Jurkat, Clone E6-1 (cell line): ENCODE measurements around the gene CDH4.
A peak's percentile ranks its signal among the peaks of the same experiment; 100 is the strongest.
"Not testable (repeated sequence)": the region's sequence is repeated elsewhere in the genome, so short reads cannot be mapped to it uniquely, and the experiment has no call there.

Source experiments
- DNase-seq: peaks from one replicate; pipeline ENCODE4 v3.0.0-alpha.2; 2011; ENCODE audit warnings: low read depth, low spot score
- H3K4me3 ChIP-seq: 2 replicates; pipeline ENCODE4 v1.5.1; 2011; ENCODE audit warnings: mild to moderate bottlenecking, low read length, control low read depth, moderate library complexity

The CDH4 gene

DNA sequence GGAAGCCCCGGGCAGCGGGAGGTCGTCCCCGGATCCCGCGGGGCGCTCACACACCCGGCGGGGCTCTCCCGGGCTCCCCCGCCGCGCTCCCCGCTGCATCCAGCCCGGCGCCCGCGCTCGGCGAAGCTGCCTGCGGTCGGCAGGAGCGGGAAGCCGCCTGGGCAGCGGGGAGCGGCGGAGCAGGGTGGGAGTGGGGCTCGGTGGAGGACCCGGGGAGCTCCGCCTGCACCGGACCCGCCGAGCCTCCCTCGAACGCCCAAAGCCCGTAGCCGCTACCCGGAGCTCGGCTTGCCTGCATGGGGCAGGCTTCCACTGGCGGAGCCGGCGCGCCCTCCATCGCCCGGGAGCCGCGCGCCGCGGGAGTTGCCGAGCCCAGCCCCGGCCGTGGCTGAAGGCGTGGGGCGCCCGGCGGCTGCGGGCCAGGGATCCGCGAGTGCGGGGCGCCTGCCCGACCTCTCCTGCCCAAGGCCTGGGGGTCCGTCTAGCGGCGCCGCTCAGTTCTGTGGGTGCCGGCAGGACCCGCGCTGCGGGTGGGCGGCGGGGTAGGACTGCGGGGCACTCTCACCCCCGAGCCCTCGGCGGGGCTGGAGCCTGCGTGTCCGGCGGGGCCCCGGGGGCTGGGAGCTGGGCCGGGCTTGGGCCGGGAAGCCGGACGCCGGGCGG, 671 bp downstream of the CDH4 start:
- peak overlapping the region; percentile 61 for H3K4me3 ChIP-seq
- DNase-seq, result no peak

DNA sequence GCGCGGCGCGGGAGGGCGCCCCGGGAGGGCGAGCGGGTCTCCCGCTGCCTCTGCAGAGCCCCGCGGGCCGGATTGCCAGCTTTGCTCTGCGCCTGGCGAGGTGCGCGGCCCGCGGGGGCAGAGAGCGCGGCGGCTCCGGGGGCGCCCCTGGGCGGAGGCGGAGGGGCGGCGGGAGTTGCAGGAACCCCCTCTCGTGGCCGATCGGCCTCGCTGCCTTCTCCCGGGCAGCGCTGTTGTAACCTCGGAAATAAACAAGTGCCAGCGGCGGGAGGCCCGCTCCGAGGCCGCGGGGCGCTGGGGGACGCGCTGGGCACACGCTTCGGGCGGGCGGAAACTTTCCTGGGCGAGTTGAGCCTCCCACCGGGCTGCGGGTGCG, 1.2 kb downstream of the CDH4 start:
- peak; percentile 40 for DNase-seq
- peak overlapping the region; percentile 61 for H3K4me3 ChIP-seq

DNA sequence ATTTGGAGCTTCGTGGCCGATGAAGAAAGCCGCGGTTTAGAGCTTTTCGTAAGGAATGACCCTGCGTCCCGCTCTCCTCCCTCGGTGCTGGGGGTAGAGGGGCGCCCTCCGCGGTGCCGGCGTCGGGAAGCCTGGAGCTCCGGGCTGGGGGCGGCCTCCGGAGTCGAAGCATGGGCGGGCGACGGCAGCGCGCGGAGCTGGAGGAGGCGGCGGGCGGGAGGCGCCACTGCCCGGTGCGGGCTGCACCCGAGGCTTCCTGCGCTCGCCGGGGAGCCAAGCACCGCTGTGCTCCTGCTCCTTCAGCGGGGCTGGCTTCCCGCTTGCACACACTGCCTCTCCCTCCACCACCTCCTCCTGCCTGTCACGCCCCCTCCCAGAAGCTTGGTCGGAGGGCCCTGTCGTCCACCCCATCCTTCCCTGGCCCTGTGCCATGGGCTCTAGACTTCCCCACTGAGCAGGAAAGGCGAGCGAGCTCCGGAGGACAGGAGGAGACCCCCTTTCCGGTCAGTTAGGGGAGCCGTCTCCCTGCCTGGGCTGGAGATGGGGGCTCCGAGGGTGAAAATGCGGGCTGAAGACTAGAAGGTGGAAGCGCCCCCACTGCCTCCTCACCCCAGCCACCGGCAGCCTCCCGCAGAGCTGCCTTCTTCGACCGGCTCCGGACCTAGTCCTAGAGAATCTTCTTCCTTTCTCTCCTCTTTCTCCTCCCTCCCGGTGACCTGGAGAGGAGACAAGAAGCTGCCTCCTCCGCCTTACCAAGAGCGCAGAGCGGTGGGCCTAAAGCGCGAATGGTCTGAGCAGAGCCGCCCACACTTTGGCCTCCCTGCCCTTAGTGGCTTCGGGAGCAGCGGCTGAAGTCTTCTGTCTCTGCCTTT, 1.8 kb downstream of the CDH4 start:
- H3K4me3 ChIP-seq, result peak overlapping the region; percentile 61
- no peak for DNase-seq

DNA sequence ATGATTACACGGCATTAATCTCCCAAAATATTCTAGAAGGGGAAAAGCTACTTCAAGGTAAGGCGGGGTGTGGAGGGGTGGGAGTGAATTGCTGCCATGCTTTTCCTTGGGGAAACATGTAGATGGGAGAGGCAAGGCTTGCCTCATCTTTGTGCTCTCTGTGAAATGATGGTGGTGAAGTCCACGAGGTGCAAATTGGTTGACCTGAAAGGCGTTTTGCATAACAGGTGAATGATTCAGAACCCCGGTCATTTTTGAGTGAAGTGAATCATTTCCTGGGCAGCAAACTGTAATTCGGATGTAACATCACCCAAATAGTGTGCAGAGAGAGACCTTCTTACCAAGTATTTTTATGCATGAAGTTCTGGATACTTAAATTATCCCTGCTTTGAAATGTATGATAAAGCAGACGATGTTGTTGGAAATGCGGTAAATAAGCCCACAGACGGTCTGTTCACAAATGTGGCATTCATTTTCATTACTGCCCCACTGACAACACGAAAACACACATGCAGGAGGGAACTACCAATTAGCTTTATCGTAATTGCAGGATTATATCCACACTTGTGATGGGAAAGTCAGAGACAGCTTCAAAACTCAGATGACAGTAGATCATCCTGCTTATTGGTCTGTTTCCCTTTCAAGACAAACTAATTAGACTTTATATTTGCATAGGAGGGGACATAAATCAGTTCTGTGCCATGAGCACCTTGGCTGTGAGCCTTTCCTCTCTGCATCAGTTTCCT, 3.0 kb downstream of the CDH4 start:
- DNase-seq, result no peak
- no peak overlapping the region for H3K4me3 ChIP-seq

DNA sequence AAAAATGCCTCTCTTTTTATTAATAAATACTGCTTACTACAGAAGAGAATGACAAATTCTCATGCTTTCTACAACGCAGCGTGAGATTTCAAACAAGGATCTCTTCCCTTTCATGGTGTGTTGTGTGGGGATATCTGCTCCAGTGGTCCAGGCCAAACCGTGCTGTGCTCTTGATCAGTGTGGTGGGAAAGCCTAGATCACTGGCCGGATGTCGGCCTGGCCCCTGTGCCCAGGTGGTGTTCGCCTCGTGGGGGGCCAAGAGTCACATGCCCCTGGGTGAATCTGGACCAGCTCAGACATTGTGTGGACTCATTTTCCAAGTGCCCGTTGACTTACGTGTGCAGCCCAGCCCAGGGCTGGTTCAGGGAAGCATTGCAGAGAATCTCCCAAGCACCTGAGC, 4.3 kb downstream of the CDH4 start:
- peak overlapping the region; percentile 2 for H3K4me3 ChIP-seq
- DNase-seq, result no peak

DNA sequence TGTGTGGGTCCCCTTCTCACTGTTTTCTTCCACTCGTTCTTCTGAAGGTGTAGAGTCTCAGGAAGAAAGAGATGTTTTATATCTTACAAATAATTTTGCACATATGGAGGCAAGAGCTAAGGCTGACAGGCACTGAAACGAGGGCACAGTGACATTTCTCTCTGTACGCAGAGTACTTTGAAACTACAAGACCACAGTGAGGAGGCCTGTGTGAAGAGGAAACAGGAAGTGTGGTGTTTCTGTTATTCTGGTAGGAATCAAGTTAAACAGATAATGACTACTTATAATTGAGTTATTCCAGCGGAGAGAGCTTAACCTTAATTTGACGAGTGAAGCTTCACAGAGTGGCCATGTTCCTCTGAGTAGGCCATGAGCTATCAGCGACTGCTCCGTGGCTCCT, 4.8 kb downstream of the CDH4 start:
- peak; percentile 59 for DNase-seq
- peak overlapping the region; percentile 2 for H3K4me3 ChIP-seq

DNA sequence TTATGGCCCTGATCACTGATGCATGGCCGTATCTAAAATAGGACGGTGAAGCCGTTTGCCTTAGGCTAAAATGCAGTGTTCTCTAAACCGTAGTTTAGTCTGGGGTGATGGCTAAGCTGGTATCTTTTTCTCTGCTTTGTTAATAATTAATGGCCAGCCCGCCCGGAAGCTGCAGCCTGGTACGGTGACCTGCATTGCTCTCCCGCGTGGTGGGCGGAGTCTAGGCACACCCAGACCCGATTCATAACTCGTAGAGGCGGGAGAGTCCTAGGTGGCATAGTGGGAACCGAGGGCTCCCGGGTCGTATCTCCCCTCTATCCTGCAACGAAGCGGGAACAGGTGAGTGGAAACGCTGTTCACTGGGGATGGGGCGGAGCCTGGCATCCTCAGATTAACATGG, 5.5 kb downstream of the CDH4 start:
- no peak for DNase-seq
- no peak overlapping the region for H3K4me3 ChIP-seq

DNA sequence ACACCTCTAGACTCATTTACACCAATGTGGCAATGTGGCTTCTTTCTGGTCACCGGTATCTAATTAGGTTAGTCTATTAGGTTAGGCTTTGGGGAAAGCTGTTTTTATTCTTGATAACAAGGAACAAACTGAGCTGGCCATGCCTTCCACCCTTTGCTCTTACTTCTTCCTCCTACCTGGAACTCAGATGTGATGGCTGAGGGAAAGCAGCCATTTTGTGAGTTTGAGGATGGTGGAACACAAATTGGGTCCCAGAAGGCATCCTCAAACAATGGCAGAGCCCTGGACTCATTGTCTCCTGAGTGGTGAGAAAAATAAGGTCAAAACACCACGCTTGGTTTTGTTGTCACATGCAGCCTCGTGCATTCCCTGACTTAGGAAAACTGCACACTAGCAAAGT, 7.7 kb downstream of the CDH4 start:
- DNase-seq, result no peak
- H3K4me3 ChIP-seq, result no peak overlapping the region

DNA sequence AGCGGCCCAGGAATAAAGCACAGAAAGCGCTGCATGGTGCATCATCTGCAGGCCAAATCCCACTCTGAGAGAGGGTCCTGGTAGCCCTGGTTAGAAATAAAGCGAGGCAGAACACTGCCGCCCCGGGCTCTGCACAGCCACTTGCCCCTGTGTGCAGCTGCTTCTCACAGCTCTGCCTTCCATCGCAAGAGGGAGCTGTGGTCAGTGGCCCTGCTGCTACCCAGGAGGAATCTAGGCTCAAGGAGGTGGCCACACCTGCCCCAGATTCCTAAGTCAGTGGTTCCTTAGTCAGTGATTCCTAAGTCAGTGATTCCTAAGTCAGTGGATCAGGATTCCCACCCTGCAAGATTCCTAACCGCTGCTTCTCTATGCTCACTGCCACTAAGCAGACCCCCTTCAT, 8.8 kb downstream of the CDH4 start:
- no peak overlapping the region for H3K4me3 ChIP-seq
- DNase-seq, result no peak

DNA sequence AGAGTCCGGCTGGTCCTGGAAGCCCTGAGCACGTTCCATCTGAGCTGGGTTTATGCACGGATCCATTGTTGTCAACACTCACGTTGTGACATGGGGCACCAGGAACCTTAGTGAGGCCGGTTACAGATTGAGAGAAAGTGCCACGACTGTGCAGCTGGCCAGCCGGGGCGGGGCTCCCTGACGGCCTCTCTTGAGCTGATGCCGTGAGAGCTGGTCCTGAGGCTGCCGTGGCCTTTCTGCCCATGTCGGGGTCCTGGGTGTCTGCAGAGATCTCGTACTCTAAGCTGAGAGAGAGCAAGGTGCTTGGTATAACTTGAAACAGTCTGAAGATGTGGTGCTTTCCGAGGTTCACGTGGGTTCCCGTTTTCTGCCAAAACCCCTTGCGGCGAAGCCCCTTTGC, 10.0 kb downstream of the CDH4 start:
- no peak for DNase-seq

DNA sequence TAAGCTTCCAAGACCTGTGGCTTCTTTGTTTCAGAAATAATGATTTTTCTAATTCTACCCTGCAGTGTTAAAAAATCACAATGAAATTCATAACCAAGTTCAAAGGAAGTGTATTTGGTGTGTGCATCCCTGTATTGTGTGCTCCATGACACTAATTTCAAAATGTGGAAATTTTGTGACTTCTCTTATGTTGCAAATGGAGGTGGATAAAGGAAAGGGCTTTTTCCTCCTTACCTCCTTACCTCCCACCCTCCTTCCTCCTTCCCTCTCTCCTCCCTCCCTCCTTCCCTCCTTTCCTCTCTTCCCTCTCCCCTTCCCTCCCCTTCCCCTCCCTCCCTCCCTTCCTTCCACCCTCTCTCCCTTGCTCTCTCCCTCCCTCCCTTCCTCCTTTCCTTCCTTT, 10.5 kb downstream of the CDH4 start:
- H3K4me3 ChIP-seq, result no peak overlapping the region
- DNase-seq, result no peak

More for the DNA sequence above, 10.0 kb downstream of the CDH4 start:
- no peak overlapping the region for H3K4me3 ChIP-seq

DNA sequence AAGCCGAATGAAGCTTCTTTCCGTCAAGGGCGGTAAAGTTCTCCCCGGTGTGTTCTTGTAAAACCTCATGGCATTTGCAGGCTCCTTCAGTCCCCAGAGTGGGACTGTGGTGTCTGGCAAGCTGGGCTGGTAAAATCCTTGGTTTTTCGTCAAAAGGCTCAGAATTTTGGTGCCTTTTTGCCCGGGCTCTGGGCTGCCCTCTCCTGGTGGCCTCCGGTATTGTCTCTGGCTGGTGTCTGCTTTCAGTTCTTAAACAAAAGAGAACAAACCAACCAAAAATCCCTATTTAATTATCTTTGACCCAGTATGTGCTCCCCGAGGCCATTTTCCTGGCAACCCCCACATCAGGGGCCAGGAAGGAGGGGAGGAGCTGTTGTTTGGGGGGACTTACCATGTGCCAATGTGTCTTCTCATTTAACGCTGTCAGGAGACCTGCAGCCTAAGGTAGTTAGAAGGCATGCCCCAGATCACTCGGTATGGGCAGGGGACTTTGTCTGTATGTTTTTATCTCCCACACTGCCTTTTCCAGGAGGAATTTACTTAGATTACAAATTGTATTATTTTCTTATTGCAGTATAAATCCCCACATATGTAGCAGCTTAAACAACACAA, 11.1 kb downstream of the CDH4 start:
- peak; percentile 19 for DNase-seq

DNA sequence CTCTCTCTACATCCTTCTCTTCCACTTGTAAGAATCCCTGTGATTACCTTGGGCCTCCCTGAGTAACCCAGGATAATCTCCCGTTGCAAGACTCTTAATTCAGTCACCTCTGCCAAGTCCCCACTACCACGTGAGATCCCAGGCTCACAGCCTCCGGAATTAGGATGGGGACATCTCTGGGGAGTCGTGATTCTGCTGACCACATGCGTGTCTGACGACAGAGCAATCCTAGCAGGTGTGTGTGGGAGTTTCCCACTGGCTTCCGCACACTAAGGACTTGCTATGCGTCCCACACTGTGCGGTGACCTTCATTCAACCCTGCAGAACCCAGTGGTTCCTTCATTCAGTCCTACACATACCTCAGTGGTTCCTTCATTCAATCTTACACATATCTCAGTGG, 11.9 kb downstream of the CDH4 start:
- no peak for DNase-seq
- no peak overlapping the region for H3K4me3 ChIP-seq

More for the DNA sequence above, 11.1 kb downstream of the CDH4 start:
- H3K4me3 ChIP-seq, result no peak overlapping the region

DNA sequence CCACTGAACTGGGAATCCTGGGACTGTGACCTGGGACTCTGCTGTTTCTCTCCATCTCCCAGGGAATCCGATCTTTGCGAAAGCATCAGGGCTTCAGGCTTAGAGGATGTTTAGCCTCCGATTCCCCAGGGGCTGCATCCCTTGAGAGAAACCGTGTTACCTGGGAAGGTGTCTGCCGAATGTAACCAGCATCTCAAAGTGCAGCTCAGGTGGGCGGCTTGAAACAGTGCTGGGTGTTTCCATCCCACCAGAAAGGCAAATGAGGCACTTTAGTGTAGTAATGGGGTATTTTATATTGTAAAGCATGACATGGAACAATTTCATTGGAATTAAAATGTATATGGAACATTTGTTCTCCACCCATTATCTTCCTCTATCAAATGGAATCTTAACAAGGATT, 15.2 kb downstream of the CDH4 start:
- H3K4me3 ChIP-seq, result no peak overlapping the region
- DNase-seq, result no peak

DNA sequence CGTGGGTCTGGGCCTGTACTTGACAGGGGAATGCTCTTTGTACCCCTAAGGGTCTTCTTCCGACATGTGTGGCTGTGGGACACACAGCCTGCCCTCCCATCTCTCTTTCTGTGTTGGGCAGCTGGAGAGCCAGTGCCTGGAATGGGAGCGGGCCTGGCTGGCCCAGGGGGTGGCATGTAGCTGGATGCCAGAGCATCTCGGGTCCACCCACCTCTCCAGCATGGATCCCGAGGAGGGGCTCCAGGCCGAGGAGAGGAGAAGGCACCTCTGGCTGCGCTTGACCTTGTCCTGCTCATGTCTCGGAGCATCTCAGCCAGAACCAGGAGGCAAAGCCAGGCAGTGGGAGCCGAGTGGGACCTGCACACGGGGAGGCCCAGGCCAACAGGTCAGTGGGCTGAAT, 16.0 kb downstream of the CDH4 start:
- no peak overlapping the region for H3K4me3 ChIP-seq
- no peak for DNase-seq

DNA sequence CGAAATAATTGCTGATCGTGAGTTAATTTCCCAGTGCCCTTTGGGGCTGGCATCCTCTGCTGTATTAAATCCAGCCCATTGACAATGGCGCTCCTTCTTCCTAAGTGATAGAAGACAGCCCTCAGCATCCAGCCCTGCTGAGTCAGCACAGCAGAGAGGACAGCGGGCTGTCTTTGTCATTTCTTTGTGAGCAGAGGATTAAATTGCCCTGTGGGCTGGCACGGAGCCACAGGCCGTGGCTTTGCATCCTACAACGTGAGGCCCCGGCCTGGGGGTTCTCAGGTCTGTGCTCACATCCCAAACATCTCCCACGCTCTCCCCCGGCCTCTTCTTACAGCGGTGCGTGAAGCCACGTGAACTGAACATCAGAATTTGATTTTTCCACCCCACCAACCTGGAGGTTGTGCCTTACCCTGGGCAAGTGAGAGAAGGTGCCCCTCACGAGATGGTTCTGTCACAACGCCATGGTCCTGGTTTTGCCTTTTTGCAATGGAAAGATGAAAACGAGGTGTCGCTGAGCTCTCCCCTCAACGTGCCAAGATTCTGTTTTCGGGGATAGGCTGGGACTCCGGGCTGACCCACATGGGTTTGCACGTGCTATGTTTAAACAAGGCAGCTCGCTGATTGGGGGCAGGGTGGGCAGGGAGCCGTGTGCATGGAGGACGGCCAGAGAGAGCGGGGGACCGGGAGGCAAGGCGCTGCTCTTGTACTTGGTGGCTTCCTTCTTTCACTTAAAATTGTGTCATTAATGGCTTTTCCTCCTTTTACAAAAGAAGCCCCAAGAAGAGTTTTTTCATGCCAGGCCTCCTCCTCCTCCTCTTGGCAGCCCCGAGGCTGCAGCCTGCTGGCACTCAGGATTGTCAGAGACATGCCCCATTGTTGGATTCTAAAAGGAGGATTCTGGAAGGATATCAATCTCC, 19.5 kb downstream of the CDH4 start:
- no peak for DNase-seq
- H3K4me3 ChIP-seq, result no peak overlapping the region

DNA sequence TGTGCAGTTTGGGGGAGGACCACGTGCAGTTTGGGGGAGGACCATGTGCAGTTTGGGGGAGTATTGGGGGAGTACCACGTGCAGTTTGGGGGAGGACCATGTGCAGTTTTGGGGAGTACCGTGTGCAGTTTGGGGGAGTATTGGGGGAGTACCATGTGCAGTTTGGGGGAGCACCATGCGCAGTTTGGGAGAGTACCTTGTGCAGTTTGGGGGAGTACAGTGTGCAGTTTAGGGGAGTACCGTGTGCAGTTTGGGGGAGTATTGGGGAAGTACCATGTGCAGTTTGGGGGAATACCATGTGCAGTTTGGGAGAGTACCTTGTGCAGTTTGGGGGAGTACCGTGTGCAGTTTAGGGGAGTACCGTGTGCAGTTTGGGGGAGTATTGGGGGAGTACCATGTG, 21.0 kb downstream of the CDH4 start:
- DNase-seq, H3K4me3 ChIP-seq: not testable (repeated sequence)

DNA sequence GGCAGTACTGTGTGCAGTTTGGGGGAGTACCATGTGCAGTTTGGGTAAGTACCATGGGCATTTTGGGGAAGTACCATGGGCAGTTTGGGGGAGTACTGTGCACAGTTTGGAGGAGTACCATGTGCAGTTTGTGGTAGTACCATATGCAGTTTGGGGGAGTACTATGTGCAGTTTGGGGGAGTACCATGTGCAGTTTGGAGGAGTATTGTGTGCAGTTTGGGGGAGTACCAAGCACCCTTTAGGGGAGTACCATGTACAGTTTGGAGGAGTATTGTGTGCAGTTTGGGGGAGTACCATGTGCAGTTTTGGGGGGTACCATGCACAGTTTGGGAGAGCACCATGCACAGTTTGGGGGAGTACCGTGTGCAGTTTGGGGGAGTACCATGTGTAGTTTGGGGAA, 21.6 kb downstream of the CDH4 start:
- not testable (repeated sequence) for DNase-seq, H3K4me3 ChIP-seq

DNA sequence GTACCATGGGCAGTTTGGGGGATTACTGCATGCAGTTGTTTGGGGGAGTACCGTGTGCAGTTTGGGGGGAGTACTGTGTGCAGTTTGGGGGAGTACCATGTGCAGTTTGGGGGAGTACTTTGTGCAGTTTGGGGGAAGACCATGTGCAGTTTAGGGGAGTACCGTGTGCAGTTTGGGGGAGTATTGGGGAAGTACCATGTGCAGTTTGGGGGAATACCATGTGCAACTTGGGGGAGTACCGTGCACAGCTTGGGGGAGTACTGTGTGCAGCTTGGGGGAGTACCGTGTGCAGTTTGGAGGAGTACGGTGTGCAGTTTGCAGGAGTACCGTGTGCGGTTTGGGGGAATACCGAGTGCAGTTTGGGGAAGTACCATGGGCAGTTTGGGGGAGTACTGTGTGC, 22.3 kb downstream of the CDH4 start:
- H3K4me3 ChIP-seq, result no peak overlapping the region
- DNase-seq, result no peak
